Measurements from ENCODE around the gene PERP.

Gene PERP

DNA sequence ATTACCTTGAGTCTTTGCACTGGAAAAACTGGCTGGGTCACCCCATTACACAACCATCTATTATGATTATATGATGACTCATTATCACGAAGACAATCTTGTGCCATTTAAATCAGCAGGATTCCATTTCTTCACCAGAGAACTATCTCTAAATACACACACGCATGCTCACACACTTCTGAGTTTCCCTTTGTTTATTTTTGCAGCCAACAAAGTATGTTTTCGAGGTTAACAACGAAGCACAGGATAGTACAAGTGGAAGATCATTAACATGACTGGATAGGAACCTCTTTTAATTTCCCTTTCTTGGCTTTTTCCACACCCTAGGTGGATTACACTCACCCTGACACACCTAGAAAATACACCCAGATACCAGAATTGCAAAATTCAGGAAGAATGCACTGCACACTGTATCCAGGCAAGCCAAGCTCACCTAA lies 18.9 kb downstream of the PERP start (continued):
- TF ChIP-seq ZNF654 (tag by site-specific recombination; IDR thresholded peaks at IDR 0.05; ENCODE audit: low read depth) = 0 out of 2 replicates have a peak, but pooled peaks have one; percentile 4
- TF ChIP-seq, protein P1, sequence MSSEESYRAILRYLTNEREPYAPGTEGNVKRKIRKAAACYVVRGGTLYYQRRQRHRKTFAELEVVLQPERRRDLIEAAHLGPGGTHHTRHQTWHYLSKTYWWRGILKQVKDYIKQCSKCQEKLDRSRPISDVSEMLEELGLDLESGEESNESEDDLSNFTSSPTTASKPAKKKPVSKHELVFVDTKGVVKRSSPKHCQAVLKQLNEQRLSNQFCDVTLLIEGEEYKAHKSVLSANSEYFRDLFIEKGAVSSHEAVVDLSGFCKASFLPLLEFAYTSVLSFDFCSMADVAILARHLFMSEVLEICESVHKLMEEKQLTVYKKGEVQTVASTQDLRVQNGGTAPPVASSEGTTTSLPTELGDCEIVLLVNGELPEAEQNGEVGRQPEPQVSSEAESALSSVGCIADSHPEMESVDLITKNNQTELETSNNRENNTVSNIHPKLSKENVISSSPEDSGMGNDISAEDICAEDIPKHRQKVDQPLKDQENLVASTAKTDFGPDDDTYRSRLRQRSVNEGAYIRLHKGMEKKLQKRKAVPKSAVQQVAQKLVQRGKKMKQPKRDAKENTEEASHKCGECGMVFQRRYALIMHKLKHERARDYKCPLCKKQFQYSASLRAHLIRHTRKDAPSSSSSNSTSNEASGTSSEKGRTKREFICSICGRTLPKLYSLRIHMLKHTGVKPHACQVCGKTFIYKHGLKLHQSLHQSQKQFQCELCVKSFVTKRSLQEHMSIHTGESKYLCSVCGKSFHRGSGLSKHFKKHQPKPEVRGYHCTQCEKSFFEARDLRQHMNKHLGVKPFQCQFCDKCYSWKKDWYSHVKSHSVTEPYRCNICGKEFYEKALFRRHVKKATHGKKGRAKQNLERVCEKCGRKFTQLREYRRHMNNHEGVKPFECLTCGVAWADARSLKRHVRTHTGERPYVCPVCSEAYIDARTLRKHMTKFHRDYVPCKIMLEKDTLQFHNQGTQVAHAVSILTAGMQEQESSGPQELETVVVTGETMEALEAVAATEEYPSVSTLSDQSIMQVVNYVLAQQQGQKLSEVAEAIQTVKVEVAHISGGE (tag by site-specific recombination; conservative IDR thresholded peaks at IDR 0.05; ENCODE audit: low read depth) = no peak
- no peak for TF ChIP-seq HOXC10 (CRISPR knock-in tag; IDR thresholded peaks at IDR 0.05)
- peak; percentile 92; the same call in 1 of the 2 replicates for TF ChIP-seq GLI2 (tag by site-specific recombination; IDR thresholded peaks at IDR 0.05; ENCODE audit: borderline replicate concordance, low read depth)
- no peak for TF ChIP-seq ZNF157 (tag by site-specific recombination; IDR thresholded peaks at IDR 0.05)
- no peak for TF ChIP-seq ZNF624 (tag by site-specific recombination; IDR thresholded peaks at IDR 0.05)
- no peak for TF ChIP-seq ZNF785 (tag by site-specific recombination; IDR thresholded peaks at IDR 0.05)
- peak; percentile 21 for TF ChIP-seq ZNF335 (tag by site-specific recombination; conservative IDR thresholded peaks at IDR 0.05)
- no peak for TF ChIP-seq GLI4 (tag by site-specific recombination; IDR thresholded peaks at IDR 0.05)
- TF ChIP-seq ZNF501 (tag by site-specific recombination; IDR thresholded peaks at IDR 0.05) = no peak
- TF ChIP-seq, protein P2, sequence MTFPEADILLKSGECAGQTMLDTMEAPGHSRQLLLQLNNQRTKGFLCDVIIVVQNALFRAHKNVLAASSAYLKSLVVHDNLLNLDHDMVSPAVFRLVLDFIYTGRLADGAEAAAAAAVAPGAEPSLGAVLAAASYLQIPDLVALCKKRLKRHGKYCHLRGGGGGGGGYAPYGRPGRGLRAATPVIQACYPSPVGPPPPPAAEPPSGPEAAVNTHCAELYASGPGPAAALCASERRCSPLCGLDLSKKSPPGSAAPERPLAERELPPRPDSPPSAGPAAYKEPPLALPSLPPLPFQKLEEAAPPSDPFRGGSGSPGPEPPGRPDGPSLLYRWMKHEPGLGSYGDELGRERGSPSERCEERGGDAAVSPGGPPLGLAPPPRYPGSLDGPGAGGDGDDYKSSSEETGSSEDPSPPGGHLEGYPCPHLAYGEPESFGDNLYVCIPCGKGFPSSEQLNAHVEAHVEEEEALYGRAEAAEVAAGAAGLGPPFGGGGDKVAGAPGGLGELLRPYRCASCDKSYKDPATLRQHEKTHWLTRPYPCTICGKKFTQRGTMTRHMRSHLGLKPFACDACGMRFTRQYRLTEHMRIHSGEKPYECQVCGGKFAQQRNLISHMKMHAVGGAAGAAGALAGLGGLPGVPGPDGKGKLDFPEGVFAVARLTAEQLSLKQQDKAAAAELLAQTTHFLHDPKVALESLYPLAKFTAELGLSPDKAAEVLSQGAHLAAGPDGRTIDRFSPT (tag by site-specific recombination; IDR thresholded peaks at IDR 0.05) = peak; percentile 84
- TF ChIP-seq SCRT1 (tag by site-specific recombination; IDR thresholded peaks at IDR 0.05; ENCODE audit: borderline replicate concordance) = peak; percentile 60; the same call in 1 of the 2 replicates
- no peak for TF ChIP-seq ZNF792 (tag by site-specific recombination; IDR thresholded peaks at IDR 0.05)
- TF ChIP-seq ZNF169 (tag by site-specific recombination; IDR thresholded peaks at IDR 0.05) = no peak
- TF ChIP-seq ZNF221 (tag by site-specific recombination; IDR thresholded peaks at IDR 0.05; ENCODE audit: borderline replicate concordance) = no peak; the same call in 1 of the 2 replicates
- TF ChIP-seq HOXA7 (CRISPR knock-in tag; IDR thresholded peaks at IDR 0.05; ENCODE audit: borderline replicate concordance) = no peak
- peak; percentile 71 for TF ChIP-seq ATF2 (tag by site-specific recombination; IDR thresholded peaks at IDR 0.05; ENCODE audit: low read depth)
- TF ChIP-seq KLF9 (tag by site-specific recombination; IDR thresholded peaks at IDR 0.05; ENCODE audit: low read depth) = no peak
- peak; percentile 44; the same call in 1 of the 2 replicates for TF ChIP-seq ZNF664 (tag by site-specific recombination; IDR thresholded peaks at IDR 0.05)
- TF ChIP-seq ZNF175 (tag by site-specific recombination; IDR thresholded peaks at IDR 0.05) = no peak
- peak; percentile 80 for TF ChIP-seq ZBTB21 (tag by site-specific recombination; IDR thresholded peaks at IDR 0.05)
- no peak for TF ChIP-seq ZFP3 (tag by site-specific recombination; IDR thresholded peaks at IDR 0.05; ENCODE audit: low read depth)
- TF ChIP-seq OVOL3 (tag by site-specific recombination; IDR thresholded peaks at IDR 0.05) = peak; percentile 89
- peak; percentile 86; the same call in 1 of the 2 replicates for TF ChIP-seq ZNF391 (tag by site-specific recombination; IDR thresholded peaks at IDR 0.05; ENCODE audit: borderline replicate concordance, low read depth)
- TF ChIP-seq ZSCAN30 (tag by site-specific recombination; IDR thresholded peaks at IDR 0.05) = peak; percentile 62; the same call in 1 of the 2 replicates
- TF ChIP-seq, protein P3, sequence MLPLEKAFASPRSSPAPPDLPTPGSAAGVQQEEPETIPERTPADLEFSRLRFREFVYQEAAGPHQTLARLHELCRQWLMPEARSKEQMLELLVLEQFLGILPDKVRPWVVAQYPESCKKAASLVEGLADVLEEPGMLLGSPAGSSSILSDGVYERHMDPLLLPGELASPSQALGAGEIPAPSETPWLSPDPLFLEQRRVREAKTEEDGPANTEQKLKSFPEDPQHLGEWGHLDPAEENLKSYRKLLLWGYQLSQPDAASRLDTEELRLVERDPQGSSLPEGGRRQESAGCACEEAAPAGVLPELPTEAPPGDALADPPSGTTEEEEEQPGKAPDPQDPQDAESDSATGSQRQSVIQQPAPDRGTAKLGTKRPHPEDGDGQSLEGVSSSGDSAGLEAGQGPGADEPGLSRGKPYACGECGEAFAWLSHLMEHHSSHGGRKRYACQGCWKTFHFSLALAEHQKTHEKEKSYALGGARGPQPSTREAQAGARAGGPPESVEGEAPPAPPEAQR (tag by site-specific recombination; IDR thresholded peaks at IDR 0.05) = 0 out of 2 replicates have a peak, but pooled peaks have one; percentile 40
- TF ChIP-seq, protein P4, sequence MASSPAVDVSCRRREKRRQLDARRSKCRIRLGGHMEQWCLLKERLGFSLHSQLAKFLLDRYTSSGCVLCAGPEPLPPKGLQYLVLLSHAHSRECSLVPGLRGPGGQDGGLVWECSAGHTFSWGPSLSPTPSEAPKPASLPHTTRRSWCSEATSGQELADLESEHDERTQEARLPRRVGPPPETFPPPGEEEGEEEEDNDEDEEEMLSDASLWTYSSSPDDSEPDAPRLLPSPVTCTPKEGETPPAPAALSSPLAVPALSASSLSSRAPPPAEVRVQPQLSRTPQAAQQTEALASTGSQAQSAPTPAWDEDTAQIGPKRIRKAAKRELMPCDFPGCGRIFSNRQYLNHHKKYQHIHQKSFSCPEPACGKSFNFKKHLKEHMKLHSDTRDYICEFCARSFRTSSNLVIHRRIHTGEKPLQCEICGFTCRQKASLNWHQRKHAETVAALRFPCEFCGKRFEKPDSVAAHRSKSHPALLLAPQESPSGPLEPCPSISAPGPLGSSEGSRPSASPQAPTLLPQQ (tag by site-specific recombination; IDR thresholded peaks at IDR 0.05) = peak; percentile 78
- peak; percentile 98 for TF ChIP-seq SP7 (tag by site-specific recombination; IDR thresholded peaks at IDR 0.05)
- TF ChIP-seq TCF7L2 (IDR thresholded peaks at IDR 0.05; ENCODE audit: borderline replicate concordance, low read depth, low read length) = no peak
- TF ChIP-seq ZNF560 (tag by site-specific recombination; IDR thresholded peaks at IDR 0.05; ENCODE audit: borderline replicate concordance) = no peak
- TF ChIP-seq ZNF843 (tag by site-specific recombination; IDR thresholded peaks at IDR 0.05) = peak; percentile 97
- no peak for TF ChIP-seq ZFP41 (tag by site-specific recombination; IDR thresholded peaks at IDR 0.05; ENCODE audit: borderline replicate concordance)

All from HEK293 (cell line).